ENCODE data around the gene METRN.

Gene METRN

DNA sequence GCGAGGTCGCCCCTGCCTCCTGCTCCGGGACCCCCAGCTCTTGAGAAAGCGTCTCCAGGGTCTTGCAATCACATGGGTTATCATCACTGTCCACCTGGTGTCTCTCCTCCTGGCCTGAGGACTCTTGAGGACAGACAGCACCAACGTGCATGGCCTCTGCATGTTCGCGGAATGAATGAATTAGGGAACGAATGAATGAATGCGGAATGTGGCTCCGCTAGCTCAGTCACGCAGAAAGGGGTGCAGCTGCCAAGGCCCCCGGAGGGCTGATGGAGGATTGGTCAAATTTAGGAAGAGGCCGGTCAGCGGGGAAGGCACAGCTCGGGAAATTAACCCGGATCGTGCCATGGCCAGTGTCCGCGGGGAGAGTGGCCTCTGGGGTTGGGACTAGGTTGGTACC, 12.6 kb upstream of the METRN start:
- TF ChIP-seq, protein P1, sequence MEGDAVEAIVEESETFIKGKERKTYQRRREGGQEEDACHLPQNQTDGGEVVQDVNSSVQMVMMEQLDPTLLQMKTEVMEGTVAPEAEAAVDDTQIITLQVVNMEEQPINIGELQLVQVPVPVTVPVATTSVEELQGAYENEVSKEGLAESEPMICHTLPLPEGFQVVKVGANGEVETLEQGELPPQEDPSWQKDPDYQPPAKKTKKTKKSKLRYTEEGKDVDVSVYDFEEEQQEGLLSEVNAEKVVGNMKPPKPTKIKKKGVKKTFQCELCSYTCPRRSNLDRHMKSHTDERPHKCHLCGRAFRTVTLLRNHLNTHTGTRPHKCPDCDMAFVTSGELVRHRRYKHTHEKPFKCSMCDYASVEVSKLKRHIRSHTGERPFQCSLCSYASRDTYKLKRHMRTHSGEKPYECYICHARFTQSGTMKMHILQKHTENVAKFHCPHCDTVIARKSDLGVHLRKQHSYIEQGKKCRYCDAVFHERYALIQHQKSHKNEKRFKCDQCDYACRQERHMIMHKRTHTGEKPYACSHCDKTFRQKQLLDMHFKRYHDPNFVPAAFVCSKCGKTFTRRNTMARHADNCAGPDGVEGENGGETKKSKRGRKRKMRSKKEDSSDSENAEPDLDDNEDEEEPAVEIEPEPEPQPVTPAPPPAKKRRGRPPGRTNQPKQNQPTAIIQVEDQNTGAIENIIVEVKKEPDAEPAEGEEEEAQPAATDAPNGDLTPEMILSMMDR (conservative IDR thresholded peaks at IDR 0.05; ENCODE audit: control insufficient read depth, insufficient read depth, low read depth, low read length), result no peak
- no peak overlapping the region for H3K4me3 ChIP-seq (ENCODE audit: control insufficient read depth, low read depth, low read length)
- no peak for DNase-seq (ENCODE audit: low read depth)

DNA sequence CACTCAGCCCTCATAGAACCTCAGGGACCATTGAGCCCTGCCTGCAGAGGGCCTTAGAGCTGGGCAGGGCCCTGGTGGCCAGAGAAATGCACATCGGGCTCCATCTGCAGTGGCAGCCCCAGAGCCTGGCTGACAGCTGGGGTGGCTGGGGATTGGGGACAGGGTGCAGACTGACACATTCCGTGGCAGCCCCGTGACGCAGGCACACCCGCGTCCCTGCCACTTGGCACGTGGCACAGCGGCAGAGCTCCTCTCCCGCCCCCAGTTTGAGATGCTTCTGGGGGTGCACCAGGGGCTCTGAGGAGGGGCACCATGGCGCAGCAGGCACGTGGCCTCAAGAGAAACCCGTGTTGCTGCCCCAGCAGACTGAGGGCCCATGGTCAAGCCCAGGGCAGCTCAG, 11.5 kb upstream of the METRN start:
- TF ChIP-seq, protein P1 (conservative IDR thresholded peaks at IDR 0.05; ENCODE audit: control insufficient read depth, insufficient read depth, low read depth, low read length), result no peak
- DNase-seq (ENCODE audit: low read depth), result no peak
- H3K4me3 ChIP-seq (ENCODE audit: control insufficient read depth, low read depth, low read length), result no peak overlapping the region

DNA sequence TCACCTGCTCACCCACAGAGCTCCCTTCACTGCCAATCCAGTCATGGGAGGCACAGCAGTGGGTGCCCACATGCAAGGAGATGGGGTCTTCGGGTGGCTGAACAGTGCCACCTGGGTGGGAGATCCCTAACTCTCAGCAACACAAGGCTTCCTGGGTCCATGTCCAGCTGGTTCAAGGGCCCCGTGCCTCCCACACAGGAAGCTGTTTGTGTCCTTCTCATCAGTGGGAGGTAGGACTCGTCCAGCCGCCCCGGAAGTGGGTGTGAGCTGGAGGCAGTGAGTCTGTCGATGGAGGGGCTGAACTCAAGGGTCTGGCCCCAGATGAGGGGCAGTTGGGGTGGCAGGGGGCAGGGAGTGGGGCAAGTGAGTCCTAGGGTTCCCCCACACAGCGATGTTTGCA, 10.9 kb upstream of the METRN start:
- H3K4me3 ChIP-seq (ENCODE audit: control insufficient read depth, low read depth, low read length), result no peak overlapping the region
- DNase-seq (ENCODE audit: low read depth), result no peak
- TF ChIP-seq, protein P1 (conservative IDR thresholded peaks at IDR 0.05; ENCODE audit: control insufficient read depth, insufficient read depth, low read depth, low read length), result no peak

DNA sequence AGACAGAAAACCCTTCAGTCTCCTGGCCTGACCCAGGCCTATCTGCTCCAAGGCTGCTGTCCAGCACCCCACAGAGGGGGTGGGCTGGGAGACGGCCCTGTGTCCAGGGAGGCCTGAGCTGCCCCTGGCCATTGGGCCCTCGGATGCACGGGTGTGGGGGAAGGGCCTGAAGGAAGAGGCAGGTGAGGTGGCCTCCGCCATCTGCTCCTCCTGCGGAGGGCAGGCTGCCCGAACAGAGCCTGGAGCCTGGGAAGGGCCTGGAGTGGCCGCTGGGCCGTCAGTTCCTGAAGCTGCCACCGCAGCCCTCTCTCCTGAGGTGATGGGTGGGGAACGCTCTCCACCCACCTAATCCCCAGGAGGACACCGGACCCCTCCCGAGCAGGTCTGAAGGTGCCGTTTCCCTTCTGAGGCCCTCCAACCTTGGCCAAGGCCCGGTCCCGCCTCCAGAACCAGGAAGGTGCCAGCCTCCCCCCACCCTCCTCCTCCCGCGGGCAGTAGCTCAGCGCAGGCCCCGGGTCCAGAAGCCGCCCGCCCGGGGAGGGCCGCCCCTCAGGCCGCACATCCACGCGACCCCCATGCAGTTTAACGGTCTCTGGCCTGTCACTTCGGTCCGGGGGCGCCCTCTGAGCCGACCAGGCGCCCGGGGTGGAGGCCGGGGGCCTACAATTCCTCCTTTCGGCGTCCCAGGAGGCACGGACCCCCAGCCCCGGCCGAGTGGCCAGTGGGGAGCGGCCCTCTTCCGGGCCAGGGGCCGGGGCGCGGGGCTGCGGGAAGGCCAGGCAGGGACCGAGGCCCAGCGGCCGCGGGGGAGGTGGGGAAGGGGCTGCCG, 10.2 kb upstream of the METRN start:
- no peak overlapping the region for H3K4me3 ChIP-seq (ENCODE audit: control insufficient read depth, low read depth, low read length)
- TF ChIP-seq, protein P1 (conservative IDR thresholded peaks at IDR 0.05; ENCODE audit: control insufficient read depth, insufficient read depth, low read depth, low read length), result no peak
- DNase-seq (ENCODE audit: low read depth), result no peak

DNA sequence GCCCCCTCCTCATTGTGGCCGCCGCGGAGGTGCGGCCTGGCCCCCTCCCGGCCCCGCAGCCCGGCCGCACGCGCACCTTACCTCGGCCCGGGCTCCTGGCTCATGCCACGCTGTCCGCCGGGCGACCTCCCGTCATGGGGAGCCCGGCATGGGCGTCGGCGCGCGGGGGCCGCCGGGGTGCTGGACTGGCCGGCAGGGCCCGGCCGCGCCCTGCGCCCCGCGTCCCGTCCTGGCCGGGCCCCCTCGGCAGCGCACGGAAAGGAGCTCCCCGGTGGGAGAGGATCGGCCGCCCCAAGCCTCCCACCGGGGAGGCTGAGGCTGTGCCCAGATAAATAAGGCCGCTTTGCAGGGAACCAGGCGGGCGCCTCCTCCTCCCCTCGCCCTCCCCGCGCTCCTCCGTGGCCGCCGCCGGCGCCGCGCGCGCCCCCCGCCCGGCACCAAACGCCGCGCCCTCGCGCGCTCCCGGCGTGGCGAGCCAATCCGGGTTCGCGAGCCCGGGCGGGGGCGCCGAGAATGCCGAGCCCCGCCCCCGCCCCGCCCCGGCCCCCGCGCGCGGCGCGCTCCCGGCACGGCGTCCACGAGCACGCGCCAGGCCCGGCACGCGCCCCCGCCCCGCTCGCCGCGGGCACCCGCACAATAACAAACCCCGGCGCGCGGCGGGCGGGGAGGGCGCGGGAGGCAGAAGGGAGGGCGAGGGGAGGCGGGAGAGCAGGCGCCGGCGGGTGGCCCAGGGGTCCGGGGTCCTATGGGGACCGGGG, 9.3 kb upstream of the METRN start, which contains the start of gene FBXL16:
TSS of gene FBXL16 (minus strand) at position 371 of the 758 bp plus-strand sequence. CDS start 8,396 bp downstream, outside the sequence.
- TF ChIP-seq, protein P1 (conservative IDR thresholded peaks at IDR 0.05; ENCODE audit: control insufficient read depth, insufficient read depth, low read depth, low read length), result no peak
- no peak for DNase-seq (ENCODE audit: low read depth)
- no peak within 1 kb of the TSS for H3K4me3 ChIP-seq (ENCODE audit: control insufficient read depth, low read depth, low read length)

DNA sequence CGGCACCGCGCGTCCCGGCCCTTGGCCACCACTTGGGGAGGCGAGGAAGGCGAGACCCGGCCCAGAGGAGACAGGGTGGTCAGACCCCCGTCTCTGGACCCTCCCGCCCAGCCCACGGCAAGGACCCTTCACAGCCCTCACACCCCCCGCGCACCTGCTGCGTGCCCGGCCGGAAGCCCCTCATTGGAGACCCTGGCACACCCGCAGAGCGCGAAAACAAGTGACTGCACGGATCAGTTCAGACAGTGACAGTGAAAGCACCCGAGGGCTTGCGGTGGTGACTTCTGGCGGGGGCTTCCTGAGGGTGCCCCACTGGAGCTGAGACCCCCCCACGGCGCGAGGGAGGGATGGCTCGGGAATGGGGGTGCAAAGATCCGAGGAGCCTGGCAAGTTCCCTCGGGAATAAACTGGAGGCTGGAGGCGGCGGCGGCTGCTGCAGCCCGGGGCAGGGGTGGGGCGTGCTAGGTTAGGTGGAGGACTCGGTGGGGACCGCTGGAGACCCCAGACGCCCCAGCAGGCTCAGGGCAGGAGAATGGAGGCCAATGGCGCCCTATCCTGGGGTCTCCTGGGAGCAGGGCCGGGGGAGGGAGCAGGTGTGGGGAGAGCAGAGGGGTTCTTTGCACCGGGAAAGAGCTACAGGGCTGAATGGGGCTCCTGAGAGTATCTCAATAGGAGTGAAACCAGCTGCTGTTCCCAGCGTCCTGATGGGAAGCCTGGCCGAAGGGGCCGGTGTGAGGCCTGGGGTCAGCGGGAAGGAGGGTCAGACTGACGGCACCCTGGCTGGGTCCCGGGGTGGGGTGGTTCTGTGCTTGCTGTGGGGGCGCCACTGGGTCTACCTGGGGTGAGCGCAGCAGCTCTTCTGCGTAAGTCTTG, 8.5 kb upstream of the METRN start:
- no peak overlapping the region for H3K4me3 ChIP-seq (ENCODE audit: control insufficient read depth, low read depth, low read length)
- TF ChIP-seq, protein P1 (conservative IDR thresholded peaks at IDR 0.05; ENCODE audit: control insufficient read depth, insufficient read depth, low read depth, low read length), result no peak
- no peak for DNase-seq (ENCODE audit: low read depth)
